GM19372 (cell line): Measurements from ENCODE around the gene ZNF750.
"Not testable (repeated sequence)": the region's sequence is repeated elsewhere in the genome, so short reads cannot be mapped to it uniquely, and the experiment has no call there.

Experiments used
- ATAC-seq: cut with Tn5 transposase; IDR thresholded peaks from one replicate; pipeline ENCODE4 v1.9.1; 2021; ENCODE audit warnings: mild to moderate bottlenecking, low read depth, moderate library complexity; ENCODE audit not compliant: unreplicated experiment

Gene ZNF750

DNA sequence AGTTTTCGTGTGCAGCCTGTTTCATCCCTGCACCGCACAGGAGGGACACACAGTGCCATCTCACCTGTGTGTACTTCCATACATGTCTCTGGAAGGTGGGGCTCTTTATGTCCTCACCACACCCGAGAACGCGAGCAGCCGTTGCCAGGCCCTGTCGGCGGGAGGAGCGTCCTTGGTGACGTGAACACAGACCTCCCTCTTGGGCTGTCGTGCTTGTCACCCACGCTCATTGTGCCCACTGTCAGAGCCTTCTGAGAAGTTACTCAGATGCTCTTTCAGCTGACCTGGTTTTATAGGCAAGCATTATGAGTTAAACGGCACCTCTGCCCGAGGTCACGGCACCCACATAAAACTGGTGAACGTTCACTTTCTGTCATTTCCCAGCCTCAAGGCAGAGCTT is 40.2 kb downstream of the ZNF750 start:
- no peak for ATAC-seq

DNA sequence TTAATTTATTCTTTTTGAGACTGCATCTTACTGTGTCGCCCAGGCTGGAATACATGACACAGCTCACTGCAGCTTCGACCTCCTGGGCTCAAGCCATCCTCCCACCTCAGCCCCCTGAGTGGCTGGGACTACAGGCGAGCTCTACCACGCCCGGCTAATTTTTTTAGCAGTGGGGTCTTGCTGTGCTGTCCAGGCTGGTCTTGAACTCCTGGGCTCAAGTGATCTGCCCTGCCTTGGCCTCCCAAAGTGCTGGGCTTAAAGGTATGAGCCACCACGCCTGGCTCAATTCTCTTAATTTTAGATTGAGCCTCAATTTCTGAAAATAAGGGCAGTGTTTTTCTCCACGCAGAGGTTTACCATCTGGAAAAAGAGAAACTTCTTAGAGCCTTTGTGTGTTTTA is 41.1 kb downstream of the ZNF750 start:
- no peak for ATAC-seq

- no peak for ATAC-seq
Observed at GRCh38 chr17:82797061-82797460, 42.8 kb downstream of the ZNF750 start.

DNA sequence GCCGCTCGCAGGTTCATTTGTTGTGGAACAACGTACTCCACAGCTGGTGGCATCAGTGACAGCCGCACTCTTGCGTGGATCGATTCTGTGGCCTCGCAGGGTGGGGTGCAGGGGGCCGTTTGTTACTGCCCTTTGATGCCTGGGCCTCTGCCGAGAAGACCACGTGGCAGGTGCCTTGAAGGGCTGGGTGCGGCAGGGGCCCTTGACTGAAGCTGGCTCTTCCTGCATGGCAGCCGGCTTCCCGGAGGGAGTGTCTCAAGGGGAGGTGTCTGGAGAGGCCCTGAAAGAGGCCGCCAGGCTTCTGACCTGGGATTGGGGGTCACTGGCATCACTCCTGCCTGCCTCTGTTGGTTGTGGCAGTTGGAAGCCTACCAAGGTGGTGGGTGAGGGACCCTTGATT is 44.2 kb downstream of the ZNF750 start:
- no peak for ATAC-seq

GRCh38 chr17:82794781-82795482 is 44.9 kb downstream of the ZNF750 start:
- ATAC-seq, result no peak

- ATAC-seq, result no peak
Observed at GRCh38 chr17:82793974-82794630, 45.7 kb downstream of the ZNF750 start.

DNA sequence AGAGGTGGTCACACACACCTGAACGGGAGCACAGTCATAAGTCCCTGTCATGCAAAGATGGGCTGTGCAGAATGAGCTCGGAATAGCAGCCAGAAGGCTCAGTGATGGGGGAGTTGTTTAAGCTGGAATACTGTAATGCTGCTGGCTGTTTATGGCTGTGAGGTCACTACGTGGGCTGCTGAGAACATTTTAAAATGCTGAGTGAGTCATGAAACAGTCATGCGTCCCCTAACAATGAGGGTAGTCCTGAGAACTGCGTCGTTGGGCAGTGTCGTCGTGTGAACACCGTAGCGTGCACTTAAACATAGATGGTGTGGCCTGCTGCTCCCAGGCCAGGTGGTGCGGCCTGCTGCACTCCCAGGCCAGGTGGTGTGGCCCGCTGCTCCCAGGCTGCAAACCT is 48.3 kb downstream of the ZNF750 start:
- ATAC-seq, result no peak

GRCh38 chr17:82790391-82790790 is 49.4 kb downstream of the ZNF750 start:
- no peak for ATAC-seq

DNA sequence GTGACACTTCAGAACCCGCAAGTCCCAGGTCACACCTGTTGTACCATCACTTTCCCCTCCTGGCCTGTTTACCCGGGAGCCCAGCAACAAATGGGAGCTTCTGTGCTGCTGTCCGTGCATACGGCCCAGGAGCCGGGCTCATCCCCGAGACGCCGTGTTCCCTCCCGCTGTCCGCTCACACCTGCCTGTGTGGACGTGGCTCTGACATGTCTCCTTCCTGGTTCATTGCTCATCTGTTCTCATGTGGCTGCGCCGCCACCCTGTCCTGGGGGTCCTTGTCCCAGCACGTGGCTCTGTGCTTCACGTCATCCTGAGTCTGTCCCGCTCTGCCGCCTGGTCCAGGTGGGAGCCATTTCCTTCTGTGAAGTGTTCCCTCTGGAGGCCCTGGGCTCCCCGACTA is 50.0 kb downstream of the ZNF750 start:
- ATAC-seq, result no peak

- ATAC-seq, result no peak
Observed at GRCh38 chr17:82789051-82789592, 50.7 kb downstream of the ZNF750 start.

DNA sequence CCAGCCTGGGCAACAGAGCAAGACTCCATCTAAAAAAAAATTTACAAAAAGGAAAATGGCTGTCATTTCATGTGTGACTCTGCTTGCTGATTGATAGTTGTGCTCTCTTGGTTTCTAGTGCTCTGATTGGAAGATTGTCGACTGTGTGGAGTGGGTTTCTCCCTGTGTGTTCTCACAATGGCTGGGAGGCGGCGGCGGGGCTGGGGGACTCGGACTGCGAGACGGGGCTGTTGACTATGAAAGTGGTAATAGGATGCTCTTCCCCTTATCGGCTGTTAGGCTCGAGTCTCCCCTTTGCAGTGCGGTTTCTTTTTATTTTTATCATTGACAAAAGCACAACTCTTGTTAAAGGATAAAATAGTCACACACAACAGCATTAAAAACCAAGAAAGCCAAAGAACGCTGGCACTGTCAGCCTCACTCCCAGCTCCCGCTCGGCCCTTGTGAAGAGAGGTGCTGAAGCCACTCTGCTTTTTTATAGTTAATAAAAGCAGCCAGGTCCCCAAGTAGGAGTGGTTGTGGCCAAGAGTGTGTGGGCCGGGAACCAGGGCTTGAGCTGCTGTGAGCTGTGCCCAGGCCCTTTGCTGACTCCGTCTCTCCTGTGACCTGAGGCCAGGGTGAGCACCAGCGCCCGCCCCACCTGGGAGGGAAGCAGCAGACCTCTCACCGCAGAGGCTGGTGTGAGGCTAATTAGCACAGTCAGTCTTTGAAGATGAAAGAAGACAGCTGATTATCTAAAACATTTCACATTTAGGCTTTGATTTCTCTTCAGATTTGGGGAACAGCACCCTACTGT is 51.4 kb downstream of the ZNF750 start:
- no peak for ATAC-seq

GRCh38 chr17:82787081-82787848 is 52.6 kb downstream of the ZNF750 start:
- ATAC-seq, result no peak

- ATAC-seq, result no peak
Observed at GRCh38 chr17:82786427-82786826, 53.4 kb downstream of the ZNF750 start.

GRCh38 chr17:82785581-82785980 is 54.2 kb downstream of the ZNF750 start:
- ATAC-seq, result not testable (repeated sequence)

DNA sequence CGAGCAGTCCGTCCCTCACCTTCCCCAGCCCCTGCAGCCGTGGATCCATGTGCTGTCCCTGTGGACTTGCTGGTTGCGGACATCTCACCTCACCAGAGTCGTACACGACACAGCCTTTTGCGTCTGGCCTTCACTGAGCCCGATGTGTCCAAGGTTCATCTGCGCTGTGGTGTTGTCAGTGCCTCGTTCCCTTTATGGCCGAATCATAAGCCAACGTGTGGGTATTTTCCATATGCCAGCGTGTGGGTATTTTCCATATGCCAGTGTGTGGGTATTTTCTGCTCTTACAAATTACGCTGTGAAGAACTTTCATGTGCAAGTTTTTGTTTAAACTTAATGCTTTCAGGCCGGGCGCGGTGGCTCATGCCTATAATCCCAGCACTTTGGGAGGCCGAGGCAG is 56.3 kb downstream of the ZNF750 start:
- no peak for ATAC-seq

GRCh38 chr17:82782657-82783207 is 57.1 kb downstream of the ZNF750 start:
- no peak for ATAC-seq

- no peak for ATAC-seq
Observed at GRCh38 chr17:82781894-82782274, 57.9 kb downstream of the ZNF750 start.

DNA sequence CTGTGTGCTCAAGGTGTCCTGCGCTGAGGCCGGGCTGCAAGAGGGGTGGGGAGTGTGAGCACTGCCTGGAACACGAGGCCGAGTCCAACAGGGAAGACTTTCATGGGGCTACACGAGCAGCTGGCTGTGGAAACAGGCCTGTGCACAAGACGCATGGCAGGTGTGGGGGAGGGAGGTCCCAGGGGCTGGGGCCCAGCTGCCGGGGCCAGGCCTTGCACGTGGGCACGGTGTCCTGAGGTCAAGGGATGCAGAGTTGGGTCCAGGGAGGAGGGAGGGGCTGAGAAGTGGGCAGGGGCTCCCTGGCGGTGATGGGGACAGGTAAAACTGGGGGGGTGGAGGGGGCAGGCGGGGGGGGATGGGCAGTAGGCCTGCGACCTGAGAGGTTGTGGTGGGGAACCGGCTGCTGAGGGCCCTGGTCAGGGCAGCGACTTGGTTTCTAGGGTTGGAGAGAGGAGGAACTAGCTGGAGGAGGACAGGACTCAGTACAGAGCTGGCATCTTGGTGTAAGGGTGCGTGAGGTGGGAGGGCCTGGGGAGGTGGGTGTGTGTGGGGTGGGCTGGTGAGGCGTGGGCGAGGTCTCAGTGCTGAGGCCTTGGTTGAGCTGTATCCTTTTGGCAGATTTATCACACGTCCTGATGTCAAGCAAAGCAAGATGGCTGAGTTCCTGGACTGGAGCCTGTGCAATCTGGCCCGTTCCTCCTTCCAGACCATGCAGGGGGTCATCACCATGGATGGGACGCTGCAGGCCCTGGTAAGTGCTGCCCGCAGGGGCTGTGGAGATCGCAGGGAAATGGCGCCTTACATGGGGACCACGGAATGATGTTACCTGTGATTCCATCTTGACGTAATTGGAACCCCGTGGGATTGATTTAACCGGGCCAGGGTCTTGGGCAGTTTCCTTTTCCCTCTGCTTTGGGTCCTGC is 58.6 kb downstream of the ZNF750 start:
- ATAC-seq, result no peak

DNA sequence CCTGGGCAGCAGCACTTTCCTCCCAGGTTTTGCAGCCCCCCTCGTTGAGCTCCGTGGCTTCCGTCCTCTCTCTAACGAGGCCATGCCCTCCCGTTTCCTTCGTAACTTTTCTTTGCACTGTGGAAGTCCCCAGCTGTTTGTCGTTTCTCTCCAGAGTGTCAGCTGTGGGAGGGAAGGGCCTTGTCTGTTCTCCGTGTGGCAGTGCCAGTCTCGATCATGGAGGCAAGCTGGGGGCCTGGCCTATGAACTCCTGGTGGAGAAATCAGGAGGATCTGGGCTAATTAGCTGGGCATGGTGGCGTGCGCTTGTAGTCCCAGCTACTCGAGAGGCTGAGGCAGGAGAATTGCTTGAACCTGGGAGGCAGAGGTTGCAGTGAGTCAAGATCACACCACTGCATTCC is 59.6 kb downstream of the ZNF750 start:
- ATAC-seq, result no peak
